ENCODE results near the gene UBC.

Gene UBC

GRCh38 chr12:124872068-124872719, 42.3 kb downstream of the UBC start:
- no peak overlapping the region for H3K4me3 ChIP-seq (ENCODE audit: low read depth, low read length)

GRCh38 chr12:124871297-124871696, 43.2 kb downstream of the UBC start:
- TF ChIP-seq CTCF (IDR thresholded peaks at IDR 0.05; ENCODE audit: control insufficient read depth, extremely low read depth, insufficient read depth), result no peak
- no peak for DNase-seq (ENCODE audit: low read depth)
- H3K4me3 ChIP-seq (ENCODE audit: low read depth, low read length), result no peak overlapping the region

More at GRCh38 chr12:124872068-124872719, 42.3 kb downstream of the UBC start:
- no peak for TF ChIP-seq CTCF (IDR thresholded peaks at IDR 0.05; ENCODE audit: control insufficient read depth, extremely low read depth, insufficient read depth)
- no peak for DNase-seq (ENCODE audit: low read depth)

GRCh38 chr12:124870515-124870914, 43.9 kb downstream of the UBC start:
- no peak overlapping the region for H3K4me3 ChIP-seq (ENCODE audit: low read depth, low read length)
- TF ChIP-seq CTCF (IDR thresholded peaks at IDR 0.05; ENCODE audit: control insufficient read depth, extremely low read depth, insufficient read depth), result no peak

GRCh38 chr12:124869059-124869665, 45.3 kb downstream of the UBC start:
- no peak for TF ChIP-seq CTCF (IDR thresholded peaks at IDR 0.05; ENCODE audit: control insufficient read depth, extremely low read depth, insufficient read depth)
- DNase-seq (ENCODE audit: low read depth), result no peak
- no peak overlapping the region for H3K4me3 ChIP-seq (ENCODE audit: low read depth, low read length)

More at GRCh38 chr12:124870515-124870914, 43.9 kb downstream of the UBC start:
- no peak for DNase-seq (ENCODE audit: low read depth)

GRCh38 chr12:124868252-124869058, 46.0 kb downstream of the UBC start:
- no peak for TF ChIP-seq CTCF (IDR thresholded peaks at IDR 0.05; ENCODE audit: control insufficient read depth, extremely low read depth, insufficient read depth)
- H3K4me3 ChIP-seq (ENCODE audit: low read depth, low read length), result no peak overlapping the region
- no peak for DNase-seq (ENCODE audit: low read depth)

- no peak for DNase-seq (ENCODE audit: low read depth)
- H3K4me3 ChIP-seq (ENCODE audit: low read depth, low read length), result no peak overlapping the region
- TF ChIP-seq CTCF (IDR thresholded peaks at IDR 0.05; ENCODE audit: control insufficient read depth, extremely low read depth, insufficient read depth), result no peak
Measured at GRCh38 chr12:124867401-124867930, 47.0 kb downstream of the UBC start.

All from LNCaP clone FGC (cell line).